Osteoblast (primary cell): ENCODE measurements around the gene CCDC92. TPM values are rescaled to one million over a fixed set of nuclear protein-coding genes. Genes with fewer than 3 reads are reported as not detected.

ENCODE experiments used
- DNase-seq: peaks from one replicate; pipeline ENCODE4 v3.0.0; 2011; ENCODE audit warnings: low spot score, mixed read lengths; ENCODE audit not compliant: insufficient read length; ENCODE audit errors: missing footprints
- H2AFZ ChIP-seq: 2 replicates; pipeline ENCODE4 v1.6.0; 2011; ENCODE audit warnings: mild to moderate bottlenecking, low read length
- H3K27ac ChIP-seq: 2 replicates; pipeline ENCODE4 v1.5.1; 2011; ENCODE audit warnings: mild to moderate bottlenecking, low read depth, low read length, moderate library complexity
- H3K27me3 ChIP-seq: 2 replicates; pipeline ENCODE4 v1.6.0; 2012; ENCODE audit warnings: mild to moderate bottlenecking, control low read depth, inconsistent platforms, low read length, moderate library complexity; ENCODE audit not compliant: insufficient read depth
- H3K36me3 ChIP-seq: 2 replicates; pipeline ENCODE4 v1.5.1; 2011; ENCODE audit warnings: mild to moderate bottlenecking, low read length, control low read depth, moderate library complexity; ENCODE audit not compliant: insufficient read depth
- H3K4me1 ChIP-seq: 2 replicates; pipeline ENCODE4 v1.5.1; 2011; ENCODE audit warnings: mild to moderate bottlenecking, low read length, control low read depth, moderate library complexity; ENCODE audit not compliant: insufficient read depth
- H3K4me2 ChIP-seq: 2 replicates; pipeline ENCODE4 v1.6.0; 2011; ENCODE audit warnings: mild to moderate bottlenecking, low read length; ENCODE audit not compliant: insufficient read depth
- H3K4me3 ChIP-seq: fragments of 200-600 bp; sonication (generic); 3 replicates; pipeline ENCODE4 v1.5.1; 2012; ENCODE audit warnings: mild to moderate bottlenecking, low read length, inconsistent platforms; ENCODE audit not compliant: insufficient read depth
- H3K79me2 ChIP-seq: 2 replicates; pipeline ENCODE4 v1.6.0; 2012; ENCODE audit warnings: mild to moderate bottlenecking, low read length, control low read depth, inconsistent platforms; ENCODE audit not compliant: insufficient read depth
- H3K9me3 ChIP-seq: 2 replicates; pipeline ENCODE4 v1.5.1; 2011; ENCODE audit warnings: low read depth, low read length, control low read depth
- H4K20me1 ChIP-seq: 2 replicates; pipeline ENCODE4 v1.6.0; 2012; ENCODE audit warnings: mild to moderate bottlenecking, low read length, control low read depth; ENCODE audit not compliant: insufficient read depth
- total RNA-seq: library from RNA; depleted of rRNA; stranded (reverse); fragments of >200 nt; gene quantifications from 2 replicates; pipeline ENCODE4 v1.2.3, GENCODE V29; 2012
- TF ChIP-seq, protein P1 (sequence below): IDR thresholded peaks from 2 replicates; pipeline ENCODE4 v1.5.1; 2011; ENCODE audit warnings: mild to moderate bottlenecking, low read depth, low read length, moderate library complexity; ENCODE audit errors: extremely low read depth

CCDC92 gene
- total RNA-seq, 1 donor: 25.7 TPM

DNA sequence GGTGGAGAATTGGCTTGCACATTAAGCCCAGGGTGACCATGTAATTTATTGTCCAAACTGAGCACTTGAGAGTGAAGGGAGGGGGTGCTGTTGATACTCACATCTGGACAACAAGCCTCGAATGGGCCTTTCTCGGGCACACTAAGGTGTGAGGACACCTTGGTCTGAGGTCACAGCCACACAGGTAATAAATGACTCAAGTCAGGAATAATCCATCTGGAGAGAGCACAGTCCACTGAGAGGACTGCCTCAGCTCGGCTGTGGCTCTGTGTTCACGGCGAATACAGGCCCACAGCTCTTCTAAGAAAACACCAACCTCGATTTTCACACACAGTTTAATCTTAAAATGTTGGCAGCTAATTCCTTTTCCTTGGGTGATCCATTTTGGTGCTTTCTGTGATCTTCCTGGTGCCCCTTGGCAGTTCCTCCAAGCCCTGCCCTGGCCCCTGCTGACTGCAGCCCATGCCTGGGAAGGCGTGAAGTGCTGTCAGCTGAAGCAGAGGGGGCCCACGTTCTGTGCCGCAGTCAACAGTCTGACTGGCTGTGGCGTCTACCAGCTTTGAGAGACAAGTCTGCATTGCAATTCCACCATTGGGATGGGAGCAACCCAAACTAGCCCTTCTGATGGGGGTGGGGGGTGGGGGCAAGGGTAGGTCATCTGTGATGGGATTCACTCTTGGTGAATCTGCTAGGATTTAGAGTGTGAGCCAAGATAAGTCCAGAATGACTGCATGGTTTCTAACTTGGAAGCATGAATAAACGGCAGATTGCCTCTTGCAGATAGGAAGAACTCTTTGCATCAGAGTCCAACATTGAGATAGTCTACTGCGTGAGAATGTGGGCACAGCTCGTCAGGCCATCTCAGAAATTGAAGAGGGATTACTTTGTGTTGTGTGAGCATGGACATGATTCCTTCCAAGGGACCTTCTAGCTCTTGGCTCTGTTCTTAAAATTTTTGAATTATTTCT is 43.1 kb upstream of the CCDC92 start:
- no peak overlapping the region for H2AFZ ChIP-seq
- no peak for DNase-seq
- no peaks in the 10 kb centered on the region for H3K9me3 ChIP-seq
- TF ChIP-seq, protein P1, sequence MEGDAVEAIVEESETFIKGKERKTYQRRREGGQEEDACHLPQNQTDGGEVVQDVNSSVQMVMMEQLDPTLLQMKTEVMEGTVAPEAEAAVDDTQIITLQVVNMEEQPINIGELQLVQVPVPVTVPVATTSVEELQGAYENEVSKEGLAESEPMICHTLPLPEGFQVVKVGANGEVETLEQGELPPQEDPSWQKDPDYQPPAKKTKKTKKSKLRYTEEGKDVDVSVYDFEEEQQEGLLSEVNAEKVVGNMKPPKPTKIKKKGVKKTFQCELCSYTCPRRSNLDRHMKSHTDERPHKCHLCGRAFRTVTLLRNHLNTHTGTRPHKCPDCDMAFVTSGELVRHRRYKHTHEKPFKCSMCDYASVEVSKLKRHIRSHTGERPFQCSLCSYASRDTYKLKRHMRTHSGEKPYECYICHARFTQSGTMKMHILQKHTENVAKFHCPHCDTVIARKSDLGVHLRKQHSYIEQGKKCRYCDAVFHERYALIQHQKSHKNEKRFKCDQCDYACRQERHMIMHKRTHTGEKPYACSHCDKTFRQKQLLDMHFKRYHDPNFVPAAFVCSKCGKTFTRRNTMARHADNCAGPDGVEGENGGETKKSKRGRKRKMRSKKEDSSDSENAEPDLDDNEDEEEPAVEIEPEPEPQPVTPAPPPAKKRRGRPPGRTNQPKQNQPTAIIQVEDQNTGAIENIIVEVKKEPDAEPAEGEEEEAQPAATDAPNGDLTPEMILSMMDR: no peak
- no peak overlapping the region for H3K4me2 ChIP-seq
- peaks cover 28% of the 10 kb centered on the region for H3K36me3 ChIP-seq
- no peak overlapping the region for H3K27ac ChIP-seq
- no peaks in the 10 kb centered on the region for H4K20me1 ChIP-seq
- H3K79me2 ChIP-seq: no peaks in the 10 kb centered on the region
- H3K27me3 ChIP-seq: no peaks in the 10 kb centered on the region
- H3K4me1 ChIP-seq: peaks cover 15% of the 10 kb centered on the region
- H3K4me3 ChIP-seq: no peak overlapping the region

DNA sequence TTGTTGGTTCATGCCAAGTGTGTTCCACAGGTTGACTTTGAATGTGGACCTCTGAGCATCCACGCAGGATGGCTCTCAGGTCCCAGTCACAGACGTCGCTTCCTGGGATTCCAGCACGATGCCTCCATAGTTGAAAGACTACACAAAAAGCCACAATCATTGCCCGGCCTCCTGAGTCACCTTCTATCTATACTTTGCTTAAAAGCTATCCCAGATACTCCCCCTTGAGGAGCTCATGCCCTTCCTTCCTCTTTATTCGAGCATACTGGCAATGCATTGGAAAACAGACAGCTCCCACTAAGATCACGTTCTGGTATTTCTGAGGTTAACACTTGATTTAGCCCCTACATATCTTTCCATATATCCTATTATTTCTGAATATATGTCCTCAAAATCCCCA is 40.4 kb upstream of the CCDC92 start:
- no peak overlapping the region for H3K4me3 ChIP-seq
- DNase-seq: no peak
- no peaks in the 10 kb centered on the region for H3K27me3 ChIP-seq
- no peak overlapping the region for H3K27ac ChIP-seq
- TF ChIP-seq, protein P1: no peak
- H2AFZ ChIP-seq: no peak overlapping the region
- H3K4me2 ChIP-seq: no peak overlapping the region
- H3K79me2 ChIP-seq: peaks cover 7% of the 10 kb centered on the region
- H3K4me1 ChIP-seq: no peaks in the 10 kb centered on the region
- H3K36me3 ChIP-seq: peaks cover 31% of the 10 kb centered on the region
- no peaks in the 10 kb centered on the region for H3K9me3 ChIP-seq
- peaks cover 3% of the 10 kb centered on the region for H4K20me1 ChIP-seq

DNA sequence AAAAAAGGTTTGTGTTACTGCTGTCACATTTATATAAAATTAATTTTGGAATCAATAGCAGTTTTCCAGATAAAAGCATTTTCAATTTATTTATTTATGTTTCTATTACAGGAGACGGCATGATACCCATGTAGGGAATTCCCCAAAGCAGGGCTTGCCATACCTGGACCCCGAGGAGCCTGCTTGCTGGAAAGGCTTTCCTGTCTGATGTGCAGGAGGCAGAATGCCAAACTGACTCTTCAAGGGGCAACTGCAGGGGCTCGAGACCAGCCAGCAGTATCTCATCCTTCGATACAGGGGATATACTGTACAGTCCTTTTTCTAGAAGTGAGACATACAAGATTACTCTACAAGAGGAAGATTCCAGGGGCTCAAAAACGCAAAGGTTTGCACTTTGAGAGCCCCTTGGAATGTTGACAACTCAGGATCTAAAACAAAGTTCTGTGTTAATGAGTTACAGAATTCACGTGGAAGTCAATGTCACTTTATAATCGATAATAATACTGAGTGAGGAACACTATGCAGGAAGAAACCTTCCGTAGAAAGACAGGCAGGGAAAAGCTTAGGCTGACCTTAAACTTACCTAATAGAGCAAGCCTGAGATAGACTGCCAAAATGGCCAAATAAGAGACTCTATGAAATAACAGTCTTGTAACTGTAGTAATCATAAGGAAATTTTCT is 38.9 kb upstream of the CCDC92 start:
- H3K36me3 ChIP-seq: peaks cover 31% of the 10 kb centered on the region
- H3K4me1 ChIP-seq: no peaks in the 10 kb centered on the region
- H3K79me2 ChIP-seq: peaks cover 7% of the 10 kb centered on the region
- H3K27me3 ChIP-seq: no peaks in the 10 kb centered on the region
- H3K27ac ChIP-seq: no peak overlapping the region
- peaks cover 7% of the 10 kb centered on the region for H4K20me1 ChIP-seq
- no peak for DNase-seq
- no peak overlapping the region for H2AFZ ChIP-seq
- no peak overlapping the region for H3K4me2 ChIP-seq
- H3K9me3 ChIP-seq: no peaks in the 10 kb centered on the region
- H3K4me3 ChIP-seq: no peak overlapping the region
- TF ChIP-seq, protein P1: no peak

DNA sequence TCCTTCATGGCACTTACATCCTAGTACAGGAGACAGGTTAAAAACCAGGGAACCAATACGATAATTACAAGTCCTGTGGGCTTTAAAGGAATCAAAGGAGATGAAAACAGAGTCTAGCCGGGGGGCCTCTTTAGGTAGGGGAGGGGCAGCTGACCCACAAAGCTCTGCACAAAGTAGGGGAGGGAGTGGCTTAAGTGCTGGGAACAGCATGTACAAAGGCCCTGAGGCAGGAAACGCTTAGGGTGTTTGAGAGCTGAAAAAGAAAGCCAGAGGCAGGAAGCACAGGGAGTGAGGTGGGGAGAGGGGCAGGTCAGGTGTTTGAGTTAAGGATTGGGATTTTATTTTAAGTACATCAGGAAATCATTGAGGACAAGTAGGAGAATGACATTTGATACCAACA is 38.1 kb upstream of the CCDC92 start:
- no peaks in the 10 kb centered on the region for H3K9me3 ChIP-seq
- no peaks in the 10 kb centered on the region for H3K27me3 ChIP-seq
- no peak overlapping the region for H3K27ac ChIP-seq
- no peak overlapping the region for H3K4me2 ChIP-seq
- H3K4me1 ChIP-seq: no peaks in the 10 kb centered on the region
- DNase-seq: no peak
- H3K36me3 ChIP-seq: peaks cover 31% of the 10 kb centered on the region
- H3K79me2 ChIP-seq: peaks cover 7% of the 10 kb centered on the region
- peaks cover 7% of the 10 kb centered on the region for H4K20me1 ChIP-seq
- TF ChIP-seq, protein P1: no peak
- no peak overlapping the region for H3K4me3 ChIP-seq
- no peak overlapping the region for H2AFZ ChIP-seq
